IMR-90 (cell line): ENCODE results near the gene KRT74. TPM values are rescaled to one million over a fixed set of nuclear protein-coding genes. Genes with fewer than 3 reads are reported as not detected.

Experiments
- ATAC-seq: fragments of 200-7000 bp; cut with Tn5 transposase; 2 replicates; pipeline ENCODE4 v1.9.1; 2020; ENCODE audit warnings: low read depth, mild to moderate bottlenecking, moderate library complexity
- BruUV-seq: library from RNA; stranded (reverse); fragments of 400-500 nt; replicated peaks from 2 replicates; lab custom pipeline; 2021; lab: Mats Ljungman, UMichigan
- CTCF ChIA-PET: fragments of 300-600 bp; formaldehyde crosslinking; extraction: SDS; loops from one replicate; lab custom pipeline; 2021; ENCODE audit warnings: antibody characterized with exemption; lab: Yijun Ruan, JAX
- POLR2A ChIA-PET: fragments of 300-600 bp; sonication (Branson Sonifier 250); formaldehyde crosslinking; loops from one replicate; lab custom pipeline; 2022; ENCODE audit warnings: antibody characterized with exemption; ENCODE audit not compliant: unreplicated experiment; lab: Charles Lee
- DNase-seq: peaks from one replicate; pipeline ENCODE4 v3.0.0; 2013
- H2AFZ ChIP-seq: replicated peaks from 2 replicates; pipeline ENCODE3; 2013; ENCODE audit warnings: low read length, mild to moderate bottlenecking; ENCODE audit not compliant: poor library complexity
- H2AK5ac ChIP-seq: 2 replicates; pipeline ENCODE4 v1.6.1; 2013; ENCODE audit warnings: low read depth, low read length, inconsistent platforms
- H2AK9ac ChIP-seq: replicated peaks from 2 replicates; pipeline ENCODE3; 2013; ENCODE audit warnings: mild to moderate bottlenecking, low read depth, low read length, moderate library complexity; ENCODE audit not compliant: poor library complexity
- H2BK120ac ChIP-seq: 2 replicates; pipeline ENCODE4 v1.6.1; 2013; ENCODE audit warnings: low read depth, low read length, inconsistent platforms
- H2BK15ac ChIP-seq: 3 replicates; pipeline ENCODE4 v1.6.1; 2013; ENCODE audit warnings: low read depth, low read length, inconsistent platforms
- H2BK20ac ChIP-seq: 2 replicates; pipeline ENCODE4 v1.6.1; 2013; ENCODE audit warnings: low read depth, mild to moderate bottlenecking, inconsistent platforms, low read length, moderate library complexity
- H2BK5ac ChIP-seq: 2 replicates; pipeline ENCODE4 v1.6.1; 2013; ENCODE audit warnings: mild to moderate bottlenecking, low read depth, low read length, inconsistent platforms; ENCODE audit not compliant: poor library complexity, severe bottlenecking
- H3K14ac ChIP-seq: replicated peaks from 2 replicates; pipeline ENCODE4 v1.6.1; 2013; ENCODE audit warnings: low read depth, low read length, inconsistent platforms
- H3K18ac ChIP-seq: 2 replicates; pipeline ENCODE4 v1.6.1; 2013; ENCODE audit warnings: low read depth, low read length, control low read depth
- H3K23ac ChIP-seq: 2 replicates; pipeline ENCODE4 v1.6.1; 2013; ENCODE audit warnings: low read depth, low read length, inconsistent platforms
- H3K27ac ChIP-seq: 2 replicates; pipeline ENCODE4 v1.5.1; 2013; ENCODE audit warnings: mild to moderate bottlenecking, control low read depth, low read length; ENCODE audit not compliant: insufficient read depth
- H3K27me3 ChIP-seq: 2 replicates; pipeline ENCODE4 v1.6.1; 2013; ENCODE audit warnings: low read length; ENCODE audit not compliant: control insufficient read depth, insufficient read depth
- H3K36me3 ChIP-seq: 2 replicates; pipeline ENCODE4 v1.6.1; 2013; ENCODE audit warnings: low read length, mixed read lengths; ENCODE audit not compliant: control insufficient read depth, insufficient read depth
- H3K4ac ChIP-seq: 2 replicates; pipeline ENCODE4 v1.6.1; 2013; ENCODE audit warnings: low read depth, low read length, inconsistent platforms
- H3K4me1 ChIP-seq: 2 replicates; pipeline ENCODE4 v1.6.1; 2013; ENCODE audit warnings: low read length, mixed read lengths; ENCODE audit not compliant: control insufficient read depth, insufficient read depth
- H3K4me2 ChIP-seq: 2 replicates; pipeline ENCODE4 v1.6.1; 2013; ENCODE audit warnings: low read depth, mild to moderate bottlenecking, control low read depth, low read length, moderate library complexity
- H3K4me3 ChIP-seq: 2 replicates; pipeline ENCODE4 v1.5.1; 2013; ENCODE audit warnings: low read depth, mild to moderate bottlenecking, control low read depth, low read length, moderate library complexity; ENCODE audit not compliant: insufficient read depth
- H3K56ac ChIP-seq: 2 replicates; pipeline ENCODE4 v1.6.1; 2013; ENCODE audit warnings: low read length, inconsistent platforms; ENCODE audit not compliant: insufficient read depth; ENCODE audit errors: extremely low read depth
- H3K79me1 ChIP-seq, 2 experiments: 2 replicates each; pipeline ENCODE4 v1.6.1; 2013; ENCODE audit warnings: low read length in 2 of 2, inconsistent platforms in 1 of 2, low read depth in 1 of 2
- H3K9ac ChIP-seq: 2 replicates; pipeline ENCODE4 v1.6.1; 2013; ENCODE audit warnings: low read depth, low read length, control low read depth
- H3K9me1 ChIP-seq: 2 replicates; pipeline ENCODE4 v1.6.1; 2013; ENCODE audit warnings: low read length, inconsistent platforms; ENCODE audit not compliant: insufficient read depth
- H3K9me3 ChIP-seq: 2 replicates; pipeline ENCODE4 v1.6.1; 2013; ENCODE audit warnings: low read length; ENCODE audit not compliant: control insufficient read depth, insufficient read depth
- H4K20me1 ChIP-seq: 2 replicates; pipeline ENCODE4 v1.6.1; 2013; ENCODE audit warnings: low read length, inconsistent platforms; ENCODE audit not compliant: insufficient read depth
- H4K5ac ChIP-seq: 2 replicates; pipeline ENCODE4 v1.6.1; 2013; ENCODE audit warnings: mild to moderate bottlenecking, low read depth, low read length, control low read depth
- H4K8ac ChIP-seq, 2 experiments: 2 replicates each; pipeline ENCODE4 v1.6.1; 2013; ENCODE audit warnings: low read depth in 2 of 2, low read length in 2 of 2, control low read depth in 1 of 2, inconsistent platforms in 1 of 2
- H4K91ac ChIP-seq: 2 replicates; pipeline ENCODE4 v1.6.1; 2013; ENCODE audit warnings: low read depth, low read length, inconsistent platforms; ENCODE audit not compliant: insufficient read depth
- BHLHE40 ChIP-seq: fragments of 150-350 bp; IDR thresholded peaks from 2 replicates; pipeline ENCODE4 v1.6.1; 2016; ENCODE audit warnings: mild to moderate bottlenecking, low read depth, low read length
- CEBPB ChIP-seq: IDR thresholded peaks from 2 replicates; pipeline ENCODE4 v1.6.1; 2012; ENCODE audit warnings: low read depth, low read length, improper control_type of control experiment
- CHD1 ChIP-seq: IDR thresholded peaks from 2 replicates; pipeline ENCODE4 v1.6.1; 2012; ENCODE audit warnings: low read depth, low read length, improper control_type of control experiment
- ELK1 ChIP-seq: fragments of 150-350 bp; IDR thresholded peaks from 2 replicates; pipeline ENCODE4 v1.6.1; 2016; ENCODE audit warnings: low read depth, mild to moderate bottlenecking, low read length, moderate library complexity, borderline replicate concordance
- MAFK ChIP-seq: IDR thresholded peaks from 2 replicates; pipeline ENCODE4 v1.6.1; 2012; ENCODE audit warnings: low read depth, low read length, improper control_type of control experiment
- MAZ ChIP-seq: IDR thresholded peaks from 2 replicates; pipeline ENCODE4 v1.6.1; 2012; ENCODE audit warnings: low read depth, mild to moderate bottlenecking, low read length, improper control_type of control experiment, moderate library complexity, borderline replicate concordance
- NFE2L2 ChIP-seq: fragments of 150-350 bp; IDR thresholded peaks from 2 replicates; pipeline ENCODE4 v1.6.1; 2016; ENCODE audit warnings: low read depth, mild to moderate bottlenecking, low read length
- POLR2A ChIP-seq: IDR thresholded peaks from 2 replicates; pipeline ENCODE4 v1.6.1; 2012; ENCODE audit warnings: mild to moderate bottlenecking, low read depth, low read length
- SMC3 ChIP-seq: fragments of 150-350 bp; IDR thresholded peaks from 2 replicates; pipeline ENCODE4 v1.6.1; 2016; ENCODE audit warnings: low read depth, mild to moderate bottlenecking, antibody characterized with exemption, low read length, moderate library complexity
- WGBS, 2 experiments: methylation state at CpG; one replicate each; pipeline versions ENCODE4 v1.1.5 to v1.1.7; 2013; ENCODE audit warnings: missing lambda C conversion rate in 2 of 2; ENCODE audit not compliant: insufficient read length in 1 of 2; ENCODE audit errors: extremely low coverage in 2 of 2; 5-methylcytosine and 5-hydroxymethylcytosine counted together
- dilution Hi-C: fragments of 300-500 bp; cut with HindIII; formaldehyde crosslinking; loops from one replicate; pipeline ENCODE4 v1.14.3; 2018; ENCODE audit warnings: low sequenced_read_pairs; ENCODE audit not compliant: unreplicated experiment
- in situ Hi-C: fragments of 300-500 bp; cut with MboI; formaldehyde crosslinking; loops from 3 replicates; pipeline ENCODE4 v1.14.3; 2019; ENCODE audit warnings: low sequenced_read_pairs, inconsistent platforms, mixed read lengths
- intact Hi-C: fragments of 100-400 bp; cut with micrococcal nuclease; formaldehyde crosslinking; loops from 2 replicates; pipeline ENCODE4 v1.10.0; 2022
- polyA plus RNA-seq, 3 experiments: library from polyadenylated mRNA; depleted of rRNA; stranded (reverse); fragments of >200 nt; gene quantifications; 2 replicates each; pipeline ENCODE4 v1.2.3, GENCODE V29; 2012; ENCODE audit warnings: low replicate concordance in 1 of 3
- total RNA-seq: library from RNA; depleted of rRNA; stranded (reverse); fragments of >200 nt; gene quantifications from 2 replicates; pipeline ENCODE4 v1.2.3, GENCODE V29; 2012

Gene KRT74
- total and polyA plus RNA-seq, 2 of the 4 experiments (the other 2 are of a cell fraction) = not detected

- no peaks in the 10 kb centered on the region for H3K9me1 ChIP-seq
- H2AK5ac ChIP-seq = no peak overlapping the region
- H2BK5ac ChIP-seq = no peak overlapping the region
- H2BK15ac ChIP-seq = no peak overlapping the region
- WGBS, 2 experiments = 100% methylated on average over 1 of the region's 12 CpGs; no CpG with 5 or more reads in 1 of the 2 experiments
- H2AK9ac ChIP-seq = no peak overlapping the region
- H3K4me1 ChIP-seq = no peaks in the 10 kb centered on the region
- intact Hi-C loops = no loop called here
- H3K14ac ChIP-seq = no peak overlapping the region
- H3K4ac ChIP-seq = no peak overlapping the region
- in situ Hi-C loops = no loop called here
- H2BK120ac ChIP-seq = no peak overlapping the region
- no peak for ATAC-seq
- no peaks in the 10 kb centered on the region for H4K20me1 ChIP-seq
- no peak overlapping the region for H3K27ac ChIP-seq
- no peak overlapping the region for H3K4me3 ChIP-seq
- H3K9me3 ChIP-seq = no peaks in the 10 kb centered on the region
- H3K56ac ChIP-seq = no peak overlapping the region
- no peak overlapping the region for H2AFZ ChIP-seq
- H4K5ac ChIP-seq = no peak overlapping the region
- no peak overlapping the region for H3K23ac ChIP-seq
- no peak overlapping the region for H3K4me2 ChIP-seq
- H3K27me3 ChIP-seq = peaks cover 37% of the 10 kb centered on the region
- no peaks in the 10 kb centered on the region for H3K36me3 ChIP-seq
- ChIA-PET CTCF (no interaction called here), POLR2A (no interaction called here)
- no peak overlapping the region for H3K9ac ChIP-seq
- H4K8ac ChIP-seq = no peak overlapping the region
- no peak for TF ChIP-seq ELK1
- TF ChIP-seq BHLHE40 = no peak
- TF ChIP-seq MAFK = no peak
- no peak for TF ChIP-seq CEBPB
- TF ChIP-seq NFE2L2 = no peak
- no peak for TF ChIP-seq MAZ
- TF ChIP-seq POLR2A = no peak
- TF ChIP-seq SMC3 = no peak
- no peak for TF ChIP-seq CHD1
- dilution Hi-C loops = no loop called here
- H4K91ac ChIP-seq = no peak overlapping the region
- no peaks in the 10 kb centered on the region for H3K79me1 ChIP-seq
- no peak for DNase-seq
- no peak overlapping the region for H3K18ac ChIP-seq
- H2BK20ac ChIP-seq = no peak overlapping the region
- BruUV-seq = no TSS peak
These were observed 26.8 kb upstream of the KRT74 start for GRCh38 chr12:52600475-52600874.
